Heart left ventricle (tissue), 13 donors: ENCODE measurements around the gene RND2.

ENCODE experiments used
- POLR2A ChIP-seq, 2 donors: fragments of 450-650 bp; IDR thresholded peaks; one replicate each; pipeline ENCODE4 v1.6.1; 2017; ENCODE audit warnings: antibody characterized with exemption in 2 of 2, mild to moderate bottlenecking in 2 of 2, moderate library complexity in 2 of 2
- TF ChIP-seq, protein P1 (sequence below), 12 donors: fragments of 200-600 bp; sonication (generic) in 4 of 12; IDR thresholded peaks; one replicate each; pipeline versions ENCODE4 v1.5.0 to v1.8.0; 2018 to 2022; ENCODE audit warnings: antibody characterized with exemption in 12 of 12, mild to moderate bottlenecking in 5 of 12
- donor health status: ischemic (EF 13 %, LVEDD 7.1; RV severe dilation, severe dysfunction).
- donor health status: DM: no; HTN: yes; CAD: no.
- donor health status: DM: no; HTN: no; CAD: no.
- donor health status: ischemic (EF 25% LVEDD 6.9; RV normal size, moderate dysfunction).
- donor health status: ischemic (EF 25% LVEDD 5.7; RV mildly dilated, moderate dysfunction).
- donor health status: ischemic (EF 35%, LVEDD 5.7; RV mildly dilated, moderate dysfunction).
- donor health status: nonischemic (EF 11% LVEDD 7.7; RV severe dilation, severe dysfunction).
- donor health status: DM: yes; HTN: yes; CAD: no.
- donor health status: PGD.
- donor health status: ischemic (EF 29% LVEDD 5.4; RV normal size, mild dysfunction).
- donor health status: nonischemic (EF 23%, LVEDD 6.1; RV moderate dilation, normal function).

- TF ChIP-seq, protein P1, sequence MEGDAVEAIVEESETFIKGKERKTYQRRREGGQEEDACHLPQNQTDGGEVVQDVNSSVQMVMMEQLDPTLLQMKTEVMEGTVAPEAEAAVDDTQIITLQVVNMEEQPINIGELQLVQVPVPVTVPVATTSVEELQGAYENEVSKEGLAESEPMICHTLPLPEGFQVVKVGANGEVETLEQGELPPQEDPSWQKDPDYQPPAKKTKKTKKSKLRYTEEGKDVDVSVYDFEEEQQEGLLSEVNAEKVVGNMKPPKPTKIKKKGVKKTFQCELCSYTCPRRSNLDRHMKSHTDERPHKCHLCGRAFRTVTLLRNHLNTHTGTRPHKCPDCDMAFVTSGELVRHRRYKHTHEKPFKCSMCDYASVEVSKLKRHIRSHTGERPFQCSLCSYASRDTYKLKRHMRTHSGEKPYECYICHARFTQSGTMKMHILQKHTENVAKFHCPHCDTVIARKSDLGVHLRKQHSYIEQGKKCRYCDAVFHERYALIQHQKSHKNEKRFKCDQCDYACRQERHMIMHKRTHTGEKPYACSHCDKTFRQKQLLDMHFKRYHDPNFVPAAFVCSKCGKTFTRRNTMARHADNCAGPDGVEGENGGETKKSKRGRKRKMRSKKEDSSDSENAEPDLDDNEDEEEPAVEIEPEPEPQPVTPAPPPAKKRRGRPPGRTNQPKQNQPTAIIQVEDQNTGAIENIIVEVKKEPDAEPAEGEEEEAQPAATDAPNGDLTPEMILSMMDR (IDR thresholded peaks at IDR 0.05), result no peak
- no peak for TF ChIP-seq POLR2A (IDR thresholded peaks at IDR 0.05)
Observed at GRCh38 chr17:43015579-43015978, 9.5 kb upstream of the RND2 start.
